Muscle of arm (tissue), 12 donors: ENCODE measurements around the gene HSD17B12. TPM values are rescaled to one million over a fixed set of nuclear protein-coding genes. Genes with fewer than 3 reads are reported as not detected.

Experiments used
- DNase-seq: peaks from one replicate; pipeline ENCODE4 v3.0.0-alpha.2; 2013
- polyA plus RNA-seq, 12 donors: library from polyadenylated mRNA; unstranded; fragments of 120-200 nt; gene quantifications; one replicate each; pipeline ENCODE4 v1.2.1, GENCODE V29; 2013; ENCODE audit not compliant: insufficient read length in 12 of 12

HSD17B12 gene
- polyA plus RNA-seq, 12 donors, result 30.4 to 57.5 (median 41.1) TPM; not detected in 1

GRCh38 chr11:43685440-43685839 is 4.9 kb downstream of the HSD17B12 start:
- DNase-seq, result no peak

GRCh38 chr11:43686207-43686606 is 5.7 kb downstream of the HSD17B12 start:
- DNase-seq, result no peak

- no peak for DNase-seq
These were observed 6.7 kb downstream of the HSD17B12 start for GRCh38 chr11:43687120-43687791.

GRCh38 chr11:43688394-43688793 is 7.9 kb downstream of the HSD17B12 start:
- DNase-seq, result no peak

- DNase-seq, result no peak
These were observed 8.6 kb downstream of the HSD17B12 start for GRCh38 chr11:43689167-43689566.

GRCh38 chr11:43690929-43691725 is 10.6 kb downstream of the HSD17B12 start:
- no peak for DNase-seq

- no peak for DNase-seq
These were observed 11.3 kb downstream of the HSD17B12 start for GRCh38 chr11:43691806-43692205.

GRCh38 chr11:43693069-43693468 is 12.5 kb downstream of the HSD17B12 start:
- no peak for DNase-seq

- DNase-seq, result no peak
These were observed 13.2 kb downstream of the HSD17B12 start for GRCh38 chr11:43693731-43694130.

- no peak for DNase-seq
These were observed 13.9 kb downstream of the HSD17B12 start for GRCh38 chr11:43694477-43694876.

- no peak for DNase-seq
These were observed 17.1 kb downstream of the HSD17B12 start for GRCh38 chr11:43697679-43698078.

- no peak for DNase-seq
These were observed 19.3 kb downstream of the HSD17B12 start for GRCh38 chr11:43699870-43700269.

- no peak for DNase-seq
These were observed 26.1 kb downstream of the HSD17B12 start for GRCh38 chr11:43706631-43707030.

GRCh38 chr11:43708776-43709175 is 28.2 kb downstream of the HSD17B12 start:
- no peak for DNase-seq

GRCh38 chr11:43709689-43710088 is 29.2 kb downstream of the HSD17B12 start:
- DNase-seq, result no peak

GRCh38 chr11:43712676-43713075 is 32.1 kb downstream of the HSD17B12 start:
- no peak for DNase-seq

- no peak for DNase-seq
These were observed 37.8 kb downstream of the HSD17B12 start for GRCh38 chr11:43718373-43718772.

GRCh38 chr11:43723617-43724016 is 43.1 kb downstream of the HSD17B12 start:
- no peak for DNase-seq

GRCh38 chr11:43732225-43732624 is 51.7 kb downstream of the HSD17B12 start:
- DNase-seq, result no peak

- no peak for DNase-seq
These were observed 53.7 kb downstream of the HSD17B12 start for GRCh38 chr11:43734256-43734655.

- no peak for DNase-seq
These were observed 54.6 kb downstream of the HSD17B12 start for GRCh38 chr11:43735115-43735514.

- no peak for DNase-seq
These were observed 55.4 kb downstream of the HSD17B12 start for GRCh38 chr11:43735961-43736360.

GRCh38 chr11:43736502-43737200 is 56.1 kb downstream of the HSD17B12 start:
- no peak for DNase-seq
